Stimulated activated CD4-positive, alpha-beta T cell treated with anti-CD3 and anti-CD28 coated beads, Interleukin-15, amount 100 ng/mL, for 24 hours (primary cell): ENCODE data around the gene GPX4.
A peak's percentile ranks its signal among the peaks of the same experiment; 100 is the strongest.
"Not testable (repeated sequence)": the region's sequence is repeated elsewhere in the genome, so short reads cannot be mapped to it uniquely, and the experiment has no call there.

Source experiments
- DNase-seq: peaks from one replicate; pipeline ENCODE4 v3.0.0-alpha.2; 2020

The GPX4 gene

GRCh38 chr19:1117654-1118053 is 13.9 kb downstream of the GPX4 start:
- DNase-seq = no peak

DNA sequence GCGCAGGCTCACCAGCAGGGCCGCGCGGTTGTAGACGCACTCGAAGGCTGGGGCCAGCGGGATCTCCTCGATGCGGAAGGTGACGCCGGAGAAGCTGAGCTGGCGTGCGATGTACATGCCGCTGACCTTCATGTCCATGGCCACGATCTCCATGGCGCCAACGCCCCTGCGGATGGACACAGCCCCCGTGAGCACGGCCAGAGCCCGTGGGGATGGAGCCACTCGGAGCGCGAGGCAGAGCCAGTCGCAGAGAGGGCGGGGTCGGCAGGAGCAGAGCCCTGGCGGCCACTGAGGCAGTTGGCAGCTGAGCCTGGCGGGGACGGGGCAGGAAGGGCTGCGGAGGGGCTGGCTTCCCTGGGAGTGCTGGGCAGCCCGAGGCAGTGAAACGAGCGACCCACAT is 15.2 kb downstream of the GPX4 start:
- no peak for DNase-seq

DNA sequence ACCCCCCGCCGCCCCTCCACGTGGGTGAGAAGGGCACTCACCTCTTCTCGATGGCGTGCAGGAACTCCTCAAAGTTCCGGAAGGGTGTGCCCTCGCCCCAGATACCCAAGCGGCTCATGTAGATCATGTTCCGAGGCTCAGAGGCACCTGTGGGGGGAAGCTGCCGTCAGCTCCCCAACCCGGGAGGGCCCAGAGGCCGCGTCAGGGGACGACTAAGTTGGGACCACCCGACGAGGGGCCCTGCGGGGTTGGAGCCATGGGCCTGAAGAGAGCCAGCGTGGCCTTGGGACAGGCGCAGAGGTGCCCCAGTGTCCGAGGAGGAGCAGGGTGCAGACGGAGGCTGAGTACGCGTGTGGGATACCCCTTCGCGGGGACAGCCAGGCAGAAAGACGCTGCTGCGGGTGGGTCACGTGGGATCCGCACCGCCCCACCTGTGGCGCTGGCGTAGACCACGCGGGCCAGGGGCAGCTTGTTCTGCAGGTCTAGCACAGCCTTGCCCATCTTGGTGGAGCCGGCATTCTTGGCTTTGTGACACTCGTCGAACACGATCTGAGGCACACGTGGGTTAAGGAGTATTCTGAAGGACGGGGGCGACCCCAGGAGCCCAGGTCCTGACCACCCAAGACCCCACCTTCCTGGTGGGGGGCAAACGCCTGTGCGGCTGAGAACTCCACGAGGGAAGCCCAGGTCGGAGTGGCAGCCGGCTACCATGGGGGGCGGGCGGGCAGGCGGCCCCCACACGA is 15.9 kb downstream of the GPX4 start:
- DNase-seq = no peak

DNA sequence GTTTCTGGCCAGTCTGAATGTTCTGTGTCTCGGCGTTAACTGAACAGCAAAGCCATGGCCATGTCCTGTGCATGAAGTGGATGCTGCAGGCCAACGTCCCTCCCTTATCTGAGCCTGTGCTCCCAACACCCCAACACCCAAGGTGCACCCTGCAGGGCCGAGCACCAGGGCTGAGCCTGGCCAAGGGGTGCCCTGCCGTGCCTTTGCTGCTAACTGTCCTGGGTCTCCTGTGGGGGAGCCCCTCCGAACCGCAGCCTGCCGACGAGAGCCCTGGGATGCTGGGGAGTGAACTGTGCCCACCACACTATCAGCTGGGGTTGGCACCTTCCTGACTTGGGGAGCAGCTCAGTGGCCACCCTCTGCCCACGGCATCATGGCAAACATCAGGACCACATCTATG is 17.6 kb downstream of the GPX4 start:
- DNase-seq = no peak

GRCh38 chr19:1122021-1122971 is 18.5 kb downstream of the GPX4 start:
- no peak for DNase-seq

DNA sequence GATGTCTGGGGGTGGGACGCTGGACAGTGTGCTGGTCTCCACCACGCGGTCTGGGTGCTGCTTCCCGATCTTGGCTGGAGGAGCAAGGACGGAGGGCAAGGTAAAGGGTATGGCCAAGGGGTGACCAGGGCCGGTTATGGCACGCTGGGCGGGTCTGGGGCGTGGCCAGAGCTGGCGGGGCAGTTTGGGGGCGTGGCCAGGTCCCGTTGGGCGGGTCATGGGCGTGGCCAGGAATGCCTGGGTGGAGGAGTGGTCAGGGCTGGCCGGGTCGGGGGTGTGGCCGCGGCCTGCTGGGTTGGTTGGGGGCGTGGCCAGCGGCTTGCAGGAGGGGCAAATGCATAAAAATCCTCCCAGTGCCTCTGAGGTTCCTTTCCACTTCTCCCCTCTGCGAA is 19.2 kb downstream of the GPX4 start:
- DNase-seq = peak; percentile 80

DNA sequence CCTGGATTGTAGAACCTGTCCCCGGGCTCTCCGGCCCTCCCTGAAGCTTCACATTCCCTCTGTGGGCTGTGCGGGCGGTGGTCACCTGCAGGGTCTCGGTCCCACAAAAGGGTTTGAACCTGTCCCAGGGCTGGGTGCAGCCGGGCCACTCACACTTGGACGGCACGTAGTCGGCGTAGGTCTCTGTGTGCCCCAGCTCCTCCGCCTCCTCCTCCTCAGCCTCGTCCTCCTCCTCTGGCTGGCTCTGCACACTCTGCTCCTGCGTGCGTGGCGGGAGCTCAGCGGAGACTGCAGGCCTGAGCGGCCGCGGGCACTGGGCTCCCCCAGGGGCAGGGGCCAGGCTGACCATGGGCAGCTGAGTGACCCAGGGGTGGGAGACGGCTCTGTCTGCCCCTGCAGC is 19.6 kb downstream of the GPX4 start:
- DNase-seq = no peak

DNA sequence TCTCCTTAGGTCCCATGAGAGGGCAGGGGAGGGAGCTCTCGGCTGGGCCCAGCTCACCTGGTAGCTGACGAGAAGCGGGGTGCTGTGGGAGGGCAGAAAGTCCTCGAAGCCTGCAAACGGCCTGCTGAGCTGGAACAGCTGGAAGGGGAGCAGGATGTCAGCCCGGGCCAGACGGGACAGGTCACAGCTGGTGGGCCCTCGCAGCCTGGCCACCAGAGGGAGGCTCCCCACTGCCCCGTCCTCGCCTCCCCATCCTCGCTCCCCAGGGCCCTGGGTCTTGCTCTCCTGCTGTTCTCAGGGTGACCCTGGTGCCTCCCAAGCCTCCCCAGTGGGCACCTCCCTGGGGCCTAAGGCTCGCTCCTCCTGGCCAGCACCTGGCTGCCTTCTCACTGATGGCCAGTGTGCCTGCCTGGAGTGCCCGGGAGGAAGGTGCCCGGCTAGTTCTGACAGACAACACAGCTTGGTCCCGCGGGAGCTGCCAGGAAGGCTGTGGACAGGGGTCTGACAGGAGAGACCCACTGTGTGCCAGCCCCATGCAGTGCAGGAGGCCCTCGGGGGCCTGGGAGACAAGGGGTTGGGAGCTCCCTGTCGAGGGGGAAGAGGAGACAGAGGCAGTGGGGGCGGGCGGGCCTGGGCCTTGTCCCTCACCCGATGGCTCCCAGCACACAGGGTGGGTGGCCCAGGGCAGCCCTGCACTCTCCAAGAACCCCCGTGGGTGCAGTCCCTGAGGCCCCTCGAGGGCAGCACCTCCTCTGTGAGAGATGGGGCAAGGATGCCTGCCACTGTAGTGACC is 20.3 kb downstream of the GPX4 start:
- DNase-seq = no peak

GRCh38 chr19:1125601-1126467 is 22.0 kb downstream of the GPX4 start:
- DNase-seq = no peak

DNA sequence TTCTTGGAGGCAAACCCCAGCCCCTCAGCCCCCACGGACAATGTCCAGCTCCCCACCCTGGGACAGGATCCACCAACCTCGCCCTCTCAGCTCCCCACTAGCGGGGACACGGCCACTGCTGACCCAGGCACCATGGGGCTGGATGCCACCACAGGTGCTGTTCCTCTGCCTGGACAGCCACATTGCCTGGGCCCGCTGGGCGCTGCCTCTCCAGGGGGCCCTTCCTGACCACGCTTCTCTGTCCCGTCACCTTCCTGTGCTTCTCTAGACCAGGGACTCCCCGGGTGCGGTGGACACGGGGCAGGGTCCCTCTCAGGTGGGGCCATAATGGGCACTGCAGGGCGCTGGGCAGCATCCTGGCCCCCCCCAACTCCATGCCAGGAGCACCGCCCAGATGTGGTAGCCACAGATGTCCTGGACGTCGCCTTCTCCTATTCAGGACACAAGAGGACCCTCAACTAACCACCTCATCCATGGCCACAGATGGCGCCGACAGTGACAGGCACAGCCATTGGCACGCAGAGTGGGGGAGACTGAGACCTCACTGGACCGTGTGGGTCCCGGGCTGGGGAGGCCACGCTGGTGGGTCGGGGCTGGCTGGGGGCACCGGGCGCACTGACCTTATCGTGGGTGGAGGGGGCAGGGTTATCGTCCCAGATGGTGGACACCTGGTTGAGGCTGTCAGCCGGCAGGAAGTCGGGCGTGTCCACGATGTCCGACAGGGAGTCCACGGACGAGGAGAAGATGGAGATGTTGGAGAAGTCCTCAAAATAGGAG is 23.4 kb downstream of the GPX4 start:
- no peak for DNase-seq

- DNase-seq = no peak
Observed at GRCh38 chr19:1128106-1128505, 24.3 kb downstream of the GPX4 start.

DNA sequence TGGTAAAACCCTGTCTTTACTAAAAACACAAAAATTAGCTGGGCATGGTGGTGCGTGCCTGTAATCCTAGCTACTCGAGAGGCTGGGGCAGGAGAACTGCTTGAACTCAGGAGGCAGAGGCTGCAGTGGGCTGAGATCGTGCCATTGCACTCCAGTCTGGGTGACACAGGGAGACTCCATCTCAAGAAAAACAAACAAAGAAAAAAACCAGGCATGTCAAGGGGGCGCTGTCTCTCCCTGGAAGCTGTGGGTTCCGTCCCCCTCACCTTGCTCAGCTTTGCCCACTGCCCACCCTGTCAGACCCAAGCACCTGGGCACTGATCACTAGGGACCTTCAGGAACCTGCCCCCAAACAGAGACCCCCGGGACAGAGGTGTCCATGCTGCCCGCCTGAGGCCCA is 25.3 kb downstream of the GPX4 start:
- DNase-seq = not testable (repeated sequence)

DNA sequence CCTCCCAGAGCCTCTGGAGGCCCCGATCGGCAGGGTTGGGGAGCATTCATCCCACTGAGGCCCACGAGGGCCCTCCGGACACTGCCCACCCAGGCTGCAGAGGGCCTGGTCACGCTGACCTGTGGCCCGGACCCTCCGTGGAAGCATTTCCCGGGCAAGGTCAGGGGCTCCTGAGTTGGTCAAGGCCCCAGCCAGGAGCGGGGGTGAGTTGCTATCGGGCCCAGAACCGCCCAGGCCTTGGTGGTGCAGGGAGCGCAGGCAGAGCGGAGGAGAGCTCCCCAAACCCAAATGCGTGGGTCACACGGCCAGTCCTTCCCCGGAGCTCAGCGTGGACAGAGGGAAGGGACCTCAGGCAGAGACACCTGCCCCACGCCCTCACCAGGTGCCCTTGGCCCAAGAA is 25.7 kb downstream of the GPX4 start:
- DNase-seq = no peak

DNA sequence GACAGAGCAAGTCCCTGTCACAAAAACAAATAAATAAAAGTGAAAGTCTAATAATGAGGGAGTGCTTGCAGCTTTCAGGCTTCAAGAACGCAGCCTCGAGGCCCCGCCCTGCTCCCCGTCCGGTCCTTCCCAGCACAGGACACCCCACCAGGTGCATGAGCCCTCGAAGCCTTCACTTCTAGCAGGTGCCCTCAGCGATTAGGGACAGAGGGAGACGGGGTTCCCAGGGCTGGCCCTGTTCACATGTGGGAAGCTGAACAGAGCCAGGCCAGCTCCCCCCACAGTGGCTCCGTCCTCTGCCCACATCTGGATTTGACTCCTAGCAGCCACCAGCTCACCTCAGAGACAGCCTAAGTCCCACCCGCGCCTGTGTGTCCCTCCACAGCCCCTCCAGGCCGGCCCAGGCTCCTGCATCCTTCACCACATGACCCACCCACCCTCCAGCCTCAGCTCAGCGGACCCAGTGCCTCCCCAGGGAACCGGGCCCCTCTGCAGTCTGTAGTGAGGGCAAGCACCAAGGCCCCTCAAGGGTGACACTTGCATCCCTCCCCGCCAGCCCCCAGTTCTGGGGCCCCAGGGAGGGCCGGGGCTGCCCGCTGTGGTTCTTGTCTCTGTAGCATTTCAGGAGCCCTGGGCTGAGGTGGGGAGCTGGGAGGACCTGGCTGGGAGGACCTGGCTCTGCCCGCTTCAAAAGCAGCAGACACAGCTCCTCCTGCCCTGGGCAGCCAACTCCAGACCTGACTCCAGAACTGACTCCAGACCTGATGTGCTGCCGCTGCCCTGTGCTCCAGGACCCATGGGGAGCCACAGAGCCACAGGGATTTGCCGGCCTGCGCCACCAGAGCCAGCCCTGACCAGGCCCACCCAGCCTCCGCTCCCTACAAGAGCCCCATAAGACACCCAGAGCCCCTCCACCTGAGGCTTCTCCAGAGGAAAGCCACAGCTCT is 27.2 kb downstream of the GPX4 start:
- DNase-seq = peak; percentile 73

DNA sequence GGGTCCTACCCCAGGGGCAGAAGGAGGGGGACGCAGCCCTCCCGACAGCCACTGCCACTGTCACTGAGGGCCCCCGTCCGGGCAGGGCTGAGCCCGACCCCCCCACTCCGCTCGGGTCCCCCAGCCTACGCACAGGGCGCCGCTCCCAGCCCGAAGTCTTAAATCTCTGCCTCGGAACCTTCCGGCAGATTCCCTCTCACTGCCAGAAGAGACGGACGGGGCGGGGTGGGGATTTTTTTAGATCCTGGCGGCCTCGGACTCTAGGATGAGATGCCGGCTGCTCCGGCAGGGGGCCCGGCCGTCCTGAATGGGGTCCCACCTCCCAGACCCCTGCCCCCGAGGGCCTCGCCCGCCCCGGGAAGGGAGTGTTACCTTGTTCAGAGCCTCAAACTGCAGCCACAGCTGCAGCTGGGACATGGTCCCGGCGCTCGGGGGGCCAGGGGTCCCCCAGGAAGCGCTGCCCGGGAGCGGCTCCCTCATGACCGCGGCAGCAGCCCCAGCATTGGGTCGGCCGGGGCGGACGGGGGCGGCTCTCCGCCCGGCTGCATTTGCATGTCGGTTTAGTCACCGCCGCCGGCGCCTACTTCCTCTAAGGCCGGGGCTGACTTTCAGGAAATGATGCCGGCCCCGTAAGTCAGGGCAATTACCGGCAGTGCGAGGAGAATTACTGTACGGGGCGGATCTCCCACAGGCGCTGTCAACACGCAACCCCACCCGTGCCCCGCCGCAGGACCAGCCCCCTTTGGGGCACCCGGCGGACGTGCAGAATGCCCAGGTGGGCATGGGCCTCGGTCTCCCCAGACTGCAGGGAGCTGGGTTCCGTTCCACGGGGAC is 28.1 kb downstream of the GPX4 start:
- peak; percentile 94 for DNase-seq

GRCh38 chr19:1132552-1133383 is 29.0 kb downstream of the GPX4 start:
- DNase-seq = no peak

- peak; percentile 85 for DNase-seq
Observed at GRCh38 chr19:1133471-1133929, 29.7 kb downstream of the GPX4 start.

DNA sequence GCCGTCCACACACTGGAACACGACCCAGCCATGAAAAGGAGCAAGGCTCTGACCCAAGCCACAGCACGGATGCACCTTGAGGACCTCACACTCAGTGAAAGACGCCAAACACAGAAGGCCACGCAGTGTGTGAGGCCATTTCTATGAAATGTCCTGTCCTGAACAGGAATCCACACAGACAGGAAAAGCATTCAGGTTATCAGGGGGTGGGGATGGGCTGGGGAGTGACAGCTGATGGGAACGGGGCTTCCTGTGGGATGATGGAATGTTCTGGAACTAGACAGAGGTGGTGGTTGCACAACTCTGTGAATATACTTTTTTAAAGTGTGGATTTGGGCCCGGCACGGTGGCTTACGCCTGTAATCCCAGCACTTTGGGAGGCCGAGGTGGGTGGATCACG is 30.6 kb downstream of the GPX4 start:
- DNase-seq = no peak
